Activated CD4-positive, alpha-beta T cell treated with anti-CD3 and anti-CD28 coated beads, Interleukin-2, amount 50 U/mL, for 1 hour (primary cell): ENCODE measurements around the gene ENGASE.
A peak's percentile ranks its signal among the peaks of the same experiment; 100 is the strongest.

ENCODE experiments used
- DNase-seq: peaks from one replicate; pipeline ENCODE4 v3.0.0-alpha.2; 2020

Gene ENGASE

DNA sequence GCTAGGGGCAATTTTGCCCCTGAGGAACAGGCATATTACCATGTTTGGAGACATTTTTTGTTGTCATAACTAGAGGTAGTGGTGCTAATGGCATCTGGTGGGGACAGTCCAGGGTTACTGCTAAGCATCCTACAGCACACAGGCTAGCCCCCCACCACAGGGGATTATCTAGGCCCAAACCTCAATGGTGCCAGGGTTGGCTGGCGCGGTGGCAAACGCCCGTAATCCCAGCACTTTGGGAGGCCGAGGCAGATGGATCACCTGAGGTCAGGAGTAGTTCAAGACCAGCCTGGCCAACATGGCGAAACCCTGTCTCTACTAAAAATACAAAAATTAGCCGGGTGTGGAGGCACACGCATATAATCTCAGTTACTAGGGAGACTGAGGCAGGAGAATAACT lies 35.5 kb upstream of the ENGASE start:
- no peak for DNase-seq

DNA sequence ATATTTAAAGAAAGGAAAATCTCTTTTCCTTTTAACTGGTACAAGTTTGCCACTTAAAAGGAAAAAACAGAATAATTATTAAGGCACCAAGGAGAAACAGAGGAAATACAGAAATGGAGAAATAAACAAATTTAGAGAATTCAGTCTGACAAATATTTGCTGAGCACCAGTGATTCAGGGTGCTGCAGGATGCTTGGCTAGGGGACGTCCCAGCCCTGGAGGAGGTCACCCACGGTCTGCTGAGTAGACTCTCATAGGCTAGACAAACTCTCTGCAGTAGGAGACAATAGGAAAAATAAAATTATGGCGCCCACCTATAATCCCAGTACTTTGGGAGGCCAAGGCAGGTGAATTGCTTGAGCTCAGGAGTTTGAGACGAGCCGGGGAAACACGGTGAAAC lies 34.7 kb upstream of the ENGASE start:
- DNase-seq = no peak

DNA sequence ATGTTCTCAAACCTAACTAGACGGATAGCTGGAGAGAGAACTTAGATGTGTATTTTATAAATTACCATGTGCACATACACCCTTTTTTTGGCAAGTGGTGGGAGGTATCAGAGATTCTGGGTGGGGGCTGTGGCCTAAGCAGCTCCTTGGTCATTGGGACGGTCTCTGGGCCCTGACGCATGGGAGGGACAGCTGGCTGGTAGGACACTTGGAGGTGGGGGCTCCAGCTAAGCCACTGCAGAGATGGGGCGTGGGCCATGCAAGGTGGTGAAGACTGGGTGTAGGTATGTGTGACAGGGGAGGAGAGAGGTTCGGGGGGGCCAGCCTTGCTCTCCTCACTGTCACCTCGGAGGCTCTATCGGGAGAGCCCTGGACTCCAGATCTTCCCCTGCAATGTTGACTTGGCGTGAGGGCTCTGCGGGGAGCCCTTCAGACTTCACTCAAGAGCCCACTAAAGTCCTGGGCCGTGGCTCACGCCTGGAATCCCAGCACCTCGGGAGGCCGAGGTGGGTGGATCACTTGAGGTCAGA lies 33.5 kb upstream of the ENGASE start:
- DNase-seq = no peak

DNA sequence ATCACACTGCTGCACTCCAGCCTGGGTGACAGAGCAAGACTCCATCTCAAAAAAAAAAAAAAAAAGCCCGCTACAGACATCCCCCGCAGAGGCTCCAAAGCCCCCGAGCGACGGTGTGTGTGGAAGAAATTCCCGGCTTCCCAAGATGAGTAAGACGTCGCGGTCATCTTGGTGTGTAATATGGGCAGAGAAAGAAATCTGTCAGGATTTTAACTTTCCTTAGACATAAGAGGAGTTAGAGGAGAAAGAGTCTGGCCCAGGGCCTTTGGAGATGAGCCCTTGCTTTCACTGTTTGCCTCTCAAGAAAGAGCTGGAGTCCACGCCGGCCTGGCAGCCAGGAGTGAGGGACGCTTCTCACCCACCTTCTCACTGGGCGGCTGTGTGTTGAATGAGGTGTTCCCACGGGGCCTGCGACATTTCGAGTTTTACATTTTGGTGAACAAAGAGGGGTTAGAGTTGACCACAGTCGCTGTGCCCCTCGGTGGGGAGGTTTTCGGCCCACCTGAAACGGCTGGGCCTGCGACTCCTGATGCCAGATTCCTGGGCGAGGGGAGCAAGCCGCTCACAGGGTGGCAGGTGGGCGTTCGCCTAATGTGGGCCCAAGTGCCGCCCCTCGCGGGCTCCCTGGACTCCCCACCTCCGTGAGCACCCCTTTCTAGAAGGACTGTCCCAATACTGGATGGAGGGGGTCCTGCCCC lies 32.8 kb upstream of the ENGASE start:
- no peak for DNase-seq

DNA sequence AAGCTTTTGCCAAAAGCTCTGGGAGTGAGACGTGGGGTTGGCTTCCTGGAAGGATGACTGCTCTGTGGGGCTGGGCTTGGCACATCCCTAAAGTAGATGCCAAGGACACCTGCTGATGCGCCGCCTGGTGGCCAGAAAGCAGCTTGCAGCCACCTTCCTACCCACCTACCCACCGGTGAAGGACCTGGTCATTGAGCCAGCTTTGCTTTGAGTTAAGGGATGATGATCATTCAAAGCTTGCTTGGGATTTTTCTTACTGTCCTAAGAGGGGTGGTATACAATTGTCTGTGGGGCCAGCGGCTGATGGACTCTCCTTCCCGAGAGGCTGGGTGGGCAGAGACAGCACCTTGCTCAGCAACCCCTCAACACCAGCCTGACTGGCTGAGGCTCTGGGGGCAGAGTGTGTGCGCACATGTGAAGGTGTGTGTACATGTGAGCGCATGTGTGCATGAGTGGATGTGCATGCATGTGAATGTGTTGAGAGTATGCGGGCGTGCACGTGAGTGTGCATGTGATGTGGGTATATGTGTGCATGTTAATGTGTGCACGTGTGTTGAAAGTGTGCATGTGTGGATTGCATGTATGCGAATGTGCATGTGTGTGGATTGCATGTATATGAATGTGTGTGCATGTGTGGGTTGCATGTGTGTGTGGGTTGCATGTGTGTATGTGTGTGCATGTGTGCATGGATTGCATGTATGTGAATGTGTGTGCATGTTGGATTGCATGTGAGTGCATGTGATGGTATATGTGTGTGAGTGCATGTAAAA lies 32.0 kb upstream of the ENGASE start:
- peak; percentile 70 for DNase-seq

DNA sequence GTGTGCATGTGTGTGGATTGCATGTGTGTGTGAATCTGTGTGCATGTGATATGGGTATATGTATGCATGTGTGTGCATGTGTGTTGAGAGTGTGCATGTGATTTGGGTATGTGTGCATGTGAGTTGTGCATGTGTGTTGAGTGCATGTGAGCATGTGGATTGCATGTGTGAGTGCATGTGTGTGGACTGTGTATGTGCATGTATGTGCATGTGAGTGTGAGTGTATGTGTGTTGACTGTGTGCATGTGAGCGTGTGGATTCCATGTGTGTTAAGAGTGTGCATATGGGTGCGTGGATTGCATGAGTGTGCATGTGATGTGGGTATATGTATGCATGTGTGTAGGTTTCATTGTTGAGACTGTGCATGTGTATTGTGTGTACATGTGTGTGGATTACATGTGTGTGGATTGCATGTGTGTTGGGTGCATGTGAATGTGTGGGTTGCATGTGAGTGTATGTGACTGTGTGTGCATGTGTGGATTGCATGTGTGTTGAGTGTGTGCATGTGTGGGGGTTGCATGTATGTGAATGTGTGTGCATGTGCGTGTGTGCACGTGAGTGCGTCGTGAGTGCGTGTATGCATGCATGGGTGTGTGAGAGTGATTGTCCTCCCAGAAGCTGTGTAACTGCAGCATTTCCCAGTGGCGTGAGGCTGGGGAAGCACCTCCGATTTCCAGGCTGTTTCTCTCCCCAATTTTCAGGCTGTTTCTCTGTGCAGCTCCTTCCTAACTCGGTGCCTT lies 31.3 kb upstream of the ENGASE start:
- DNase-seq = no peak

DNA sequence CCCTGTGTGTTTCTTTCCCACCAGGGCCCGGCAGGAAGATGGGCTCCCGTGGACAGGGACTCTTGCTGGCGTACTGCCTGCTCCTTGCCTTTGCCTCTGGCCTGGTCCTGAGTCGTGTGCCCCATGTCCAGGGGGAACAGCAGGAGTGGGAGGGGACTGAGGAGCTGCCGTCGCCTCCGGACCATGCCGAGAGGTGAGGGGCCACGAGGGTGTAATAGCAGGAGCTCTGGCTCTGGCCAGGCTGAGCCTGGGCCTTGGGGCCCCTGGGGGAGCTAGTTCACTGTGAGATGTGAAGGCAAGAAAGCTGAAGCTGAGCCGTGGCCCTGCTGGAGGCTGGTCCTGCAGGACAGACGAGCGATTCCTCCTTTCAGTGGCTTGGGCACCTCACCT lies 30.7 kb upstream of the ENGASE start:
- no peak for DNase-seq

DNA sequence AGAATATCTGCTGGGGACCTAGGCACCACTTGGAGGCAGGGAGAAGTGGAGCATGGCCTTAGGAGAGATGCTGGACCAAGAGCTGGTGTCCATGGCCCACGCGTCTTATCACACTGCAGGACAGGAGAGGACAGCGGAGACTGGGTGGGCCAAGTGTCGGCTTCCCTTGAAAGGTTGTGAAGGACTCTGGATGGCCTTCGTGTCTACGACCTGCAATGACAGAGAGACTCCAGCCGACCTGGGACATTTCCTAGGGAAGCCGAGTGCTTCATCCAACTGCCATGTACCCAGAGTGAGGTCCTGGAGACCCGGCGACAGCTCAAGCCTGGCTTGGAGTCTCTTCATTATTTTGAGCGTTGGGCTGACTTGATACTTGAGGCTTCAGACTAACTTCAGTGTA lies 30.2 kb upstream of the ENGASE start:
- DNase-seq = no peak

DNA sequence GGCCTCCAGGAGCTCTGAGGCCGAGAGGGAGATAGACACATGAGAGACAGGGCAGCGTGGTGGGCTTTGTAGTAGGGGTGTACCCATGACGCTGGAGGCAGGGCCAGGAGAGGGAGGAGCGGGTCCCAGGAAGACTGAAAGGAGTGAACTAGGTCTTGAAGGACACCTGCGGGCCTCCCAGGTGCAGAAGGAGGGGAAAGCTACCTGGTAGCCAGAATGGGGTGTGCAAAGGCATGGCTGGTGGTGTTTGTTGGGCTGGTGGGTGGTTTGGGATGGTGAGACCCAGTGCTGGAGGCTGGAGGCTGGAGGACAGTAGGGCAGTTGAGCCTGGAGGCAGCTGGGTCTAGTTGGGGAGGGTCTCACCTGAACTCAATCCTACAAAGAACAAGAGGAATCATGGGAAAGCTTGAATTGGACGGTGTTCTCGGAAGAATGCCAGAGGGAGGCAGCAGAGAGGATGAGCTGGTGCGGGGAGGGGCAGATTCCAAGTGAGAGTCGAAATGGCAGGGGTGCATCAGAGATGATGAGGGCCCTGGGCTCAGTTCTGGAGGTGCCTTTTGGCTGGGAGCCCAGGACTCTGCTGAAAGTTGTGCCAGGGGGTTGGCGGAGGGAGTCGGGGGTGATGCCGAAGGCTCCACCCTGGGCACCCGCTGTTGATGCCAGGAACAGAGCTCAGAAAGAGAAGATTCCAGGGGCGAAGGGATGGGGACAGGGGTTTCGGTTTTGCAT lies 29.5 kb upstream of the ENGASE start:
- DNase-seq = no peak

DNA sequence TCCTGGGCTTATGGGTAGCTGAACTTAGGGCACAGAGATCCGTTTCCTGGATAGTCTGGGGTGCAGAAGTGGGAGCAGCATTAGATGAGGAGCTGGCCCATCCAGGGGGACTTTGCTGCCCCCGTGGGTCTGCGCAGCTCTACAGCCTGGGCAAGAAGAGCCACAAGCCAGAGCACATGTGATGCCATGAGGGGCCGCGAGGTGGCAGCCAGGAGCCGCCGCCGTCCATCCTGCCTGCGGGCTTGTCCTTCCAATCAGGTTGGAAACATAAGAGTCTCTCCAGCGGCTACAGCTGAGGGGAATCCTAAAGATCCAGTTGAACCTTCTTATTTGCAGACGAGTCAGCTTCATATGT lies 28.8 kb upstream of the ENGASE start:
- DNase-seq = peak; percentile 62

DNA sequence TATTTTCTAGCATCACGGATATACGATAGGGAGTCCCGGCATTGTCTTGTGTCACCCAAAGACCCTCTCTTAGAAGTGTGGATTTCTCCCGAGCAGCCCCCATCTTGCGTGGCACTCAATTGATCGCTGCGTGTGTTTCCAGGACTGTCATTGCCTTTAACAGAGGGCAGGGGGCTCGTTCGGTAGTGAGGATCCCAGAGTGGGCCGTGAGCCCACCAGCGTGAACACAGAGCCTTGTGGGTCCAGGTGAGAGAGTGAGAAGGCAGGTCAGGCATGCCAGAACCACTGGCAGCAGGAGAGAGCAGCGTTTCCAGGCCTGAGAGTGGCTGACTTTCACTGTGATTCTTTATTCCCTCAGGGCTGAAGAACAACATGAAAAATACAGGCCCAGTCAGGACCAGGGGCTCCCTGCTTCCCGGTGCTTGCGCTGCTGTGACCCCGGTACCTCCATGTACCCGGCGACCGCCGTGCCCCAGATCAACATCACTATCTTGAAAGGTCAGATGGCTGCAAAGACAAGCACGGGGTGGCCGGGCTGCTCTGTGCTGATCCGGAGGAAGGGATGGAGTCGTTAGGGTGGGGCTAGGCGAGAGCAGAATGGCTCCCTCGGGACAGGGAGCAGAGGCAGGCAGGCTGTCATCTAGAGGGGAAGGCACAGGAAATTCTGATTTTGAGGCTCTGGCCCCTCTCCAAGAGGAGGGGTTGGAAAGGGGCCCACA lies 28.3 kb upstream of the ENGASE start:
- no peak for DNase-seq

DNA sequence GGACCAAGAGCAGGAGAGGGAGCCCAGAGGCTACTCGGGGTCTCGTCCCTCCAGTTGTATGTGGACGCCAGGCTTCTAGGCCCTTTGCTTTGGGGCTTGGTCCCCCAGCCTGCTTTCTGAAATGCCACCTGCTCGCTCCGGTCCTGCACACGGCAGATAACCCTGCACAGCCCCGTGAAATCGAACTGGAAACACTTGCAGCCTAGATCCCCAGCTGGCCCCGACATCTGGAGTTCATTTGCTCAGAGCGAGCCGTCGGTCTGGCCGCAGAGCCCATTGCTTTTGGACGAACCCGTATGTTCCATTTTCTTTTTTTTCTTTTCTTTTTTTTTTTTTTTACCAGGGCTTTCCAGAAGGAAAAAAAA lies 27.7 kb upstream of the ENGASE start:
- no peak for DNase-seq

DNA sequence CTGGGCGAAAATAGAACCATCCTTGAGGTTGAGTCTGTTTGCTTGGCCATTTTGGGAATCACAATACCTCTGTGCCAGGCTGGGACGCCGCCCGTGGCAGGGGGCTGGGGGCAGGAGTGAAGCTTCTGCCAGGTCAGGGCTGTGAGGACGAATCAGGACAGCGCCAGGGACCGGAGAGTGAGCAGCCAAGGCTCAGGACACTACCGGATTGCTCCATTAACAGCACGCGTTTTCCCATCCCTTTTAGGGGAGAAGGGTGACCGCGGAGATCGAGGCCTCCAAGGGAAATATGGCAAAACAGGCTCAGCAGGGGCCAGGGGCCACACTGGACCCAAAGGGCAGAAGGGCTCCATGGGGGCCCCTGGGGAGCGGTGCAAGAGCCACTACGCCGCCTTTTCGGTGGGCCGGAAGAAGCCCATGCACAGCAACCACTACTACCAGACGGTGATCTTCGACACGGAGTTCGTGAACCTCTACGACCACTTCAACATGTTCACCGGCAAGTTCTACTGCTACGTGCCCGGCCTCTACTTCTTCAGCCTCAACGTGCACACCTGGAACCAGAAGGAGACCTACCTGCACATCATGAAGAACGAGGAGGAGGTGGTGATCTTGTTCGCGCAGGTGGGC lies 27.2 kb upstream of the ENGASE start:
- no peak for DNase-seq

DNA sequence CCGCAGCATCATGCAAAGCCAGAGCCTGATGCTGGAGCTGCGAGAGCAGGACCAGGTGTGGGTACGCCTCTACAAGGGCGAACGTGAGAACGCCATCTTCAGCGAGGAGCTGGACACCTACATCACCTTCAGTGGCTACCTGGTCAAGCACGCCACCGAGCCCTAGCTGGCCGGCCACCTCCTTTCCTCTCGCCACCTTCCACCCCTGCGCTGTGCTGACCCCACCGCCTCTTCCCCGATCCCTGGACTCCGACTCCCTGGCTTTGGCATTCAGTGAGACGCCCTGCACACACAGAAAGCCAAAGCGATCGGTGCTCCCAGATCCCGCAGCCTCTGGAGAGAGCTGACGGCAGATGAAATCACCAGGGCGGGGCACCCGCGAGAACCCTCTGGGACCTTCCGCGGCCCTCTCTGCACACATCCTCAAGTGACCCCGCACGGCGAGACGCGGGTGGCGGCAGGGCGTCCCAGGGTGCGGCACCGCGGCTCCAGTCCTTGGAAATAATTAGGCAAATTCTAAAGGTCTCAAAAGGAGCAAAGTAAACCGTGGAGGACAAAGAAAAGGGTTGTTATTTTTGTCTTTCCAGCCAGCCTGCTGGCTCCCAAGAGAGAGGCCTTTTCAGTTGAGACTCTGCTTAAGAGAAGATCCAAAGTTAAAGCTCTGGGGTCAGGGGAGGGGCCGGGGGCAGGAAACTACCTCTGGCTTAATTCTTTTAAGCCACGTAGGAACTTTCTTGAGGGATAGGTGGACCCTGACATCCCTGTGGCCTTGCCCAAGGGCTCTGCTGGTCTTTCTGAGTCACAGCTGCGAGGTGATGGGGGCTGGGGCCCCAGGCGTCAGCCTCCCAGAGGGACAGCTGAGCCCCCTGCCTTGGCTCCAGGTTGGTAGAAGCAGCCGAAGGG lies 26.4 kb upstream of the ENGASE start:
- no peak for DNase-seq

DNA sequence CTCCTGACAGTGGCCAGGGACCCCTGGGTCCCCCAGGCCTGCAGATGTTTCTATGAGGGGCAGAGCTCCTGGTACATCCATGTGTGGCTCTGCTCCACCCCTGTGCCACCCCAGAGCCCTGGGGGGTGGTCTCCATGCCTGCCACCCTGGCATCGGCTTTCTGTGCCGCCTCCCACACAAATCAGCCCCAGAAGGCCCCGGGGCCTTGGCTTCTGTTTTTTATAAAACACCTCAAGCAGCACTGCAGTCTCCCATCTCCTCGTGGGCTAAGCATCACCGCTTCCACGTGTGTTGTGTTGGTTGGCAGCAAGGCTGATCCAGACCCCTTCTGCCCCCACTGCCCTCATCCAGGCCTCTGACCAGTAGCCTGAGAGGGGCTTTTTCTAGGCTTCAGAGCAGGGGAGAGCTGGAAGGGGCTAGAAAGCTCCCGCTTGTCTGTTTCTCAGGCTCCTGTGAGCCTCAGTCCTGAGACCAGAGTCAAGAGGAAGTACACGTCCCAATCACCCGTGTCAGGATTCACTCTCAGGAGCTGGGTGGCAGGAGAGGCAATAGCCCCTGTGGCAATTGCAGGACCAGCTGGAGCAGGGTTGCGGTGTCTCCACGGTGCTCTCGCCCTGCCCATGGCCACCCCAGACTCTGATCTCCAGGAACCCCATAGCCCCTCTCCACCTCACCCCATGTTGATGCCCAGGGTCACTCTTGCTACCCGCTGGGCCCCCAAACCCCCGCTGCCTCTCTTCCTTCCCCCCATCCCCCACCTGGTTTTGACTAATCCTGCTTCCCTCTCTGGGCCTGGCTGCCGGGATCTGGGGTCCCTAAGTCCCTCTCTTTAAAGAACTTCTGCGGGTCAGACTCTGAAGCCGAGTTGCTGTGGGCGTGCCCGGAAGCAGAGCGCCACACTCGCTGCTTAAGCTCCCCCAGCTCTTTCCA lies 25.5 kb upstream of the ENGASE start:
- no peak for DNase-seq

DNA sequence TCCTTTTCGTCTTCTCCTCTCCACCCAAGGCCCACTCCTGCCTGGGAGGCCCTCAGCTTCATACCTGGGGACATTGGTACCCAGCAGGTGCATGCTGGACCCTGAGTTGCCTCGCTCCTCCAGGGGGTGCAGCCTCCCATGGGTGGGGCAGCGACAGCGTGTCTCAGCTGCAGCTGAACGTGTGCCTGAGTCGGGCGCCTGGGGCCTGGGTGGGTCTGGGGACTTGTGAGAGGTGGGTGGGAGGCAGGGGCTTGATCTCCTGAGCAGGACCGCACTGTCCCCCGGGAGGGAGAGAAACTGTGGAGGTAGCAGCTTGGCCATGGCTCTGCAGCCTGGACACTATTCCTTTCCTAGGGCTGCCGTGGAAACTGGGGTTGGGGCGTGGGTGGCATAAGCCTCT lies 24.8 kb upstream of the ENGASE start:
- no peak for DNase-seq

DNA sequence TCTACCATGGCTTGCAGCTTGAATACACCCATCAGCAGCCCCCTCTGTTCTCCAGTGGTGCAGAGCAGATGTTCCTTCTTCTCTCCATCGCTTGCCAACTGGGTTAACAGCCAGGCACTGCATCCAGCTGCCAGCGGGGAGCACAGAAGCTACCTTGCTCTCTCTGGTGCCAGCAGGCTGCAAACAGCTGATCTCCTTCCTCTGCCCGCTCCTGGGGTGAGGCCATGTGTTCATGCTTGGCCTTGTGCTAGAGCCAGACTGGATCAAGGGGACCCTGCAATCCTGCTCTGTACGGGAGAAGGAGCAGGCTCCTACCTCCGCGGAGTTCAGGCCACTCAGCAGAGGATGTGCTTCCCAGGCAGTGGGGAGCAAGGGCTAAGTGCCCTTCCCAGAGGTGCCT lies 24.1 kb upstream of the ENGASE start:
- no peak for DNase-seq

DNA sequence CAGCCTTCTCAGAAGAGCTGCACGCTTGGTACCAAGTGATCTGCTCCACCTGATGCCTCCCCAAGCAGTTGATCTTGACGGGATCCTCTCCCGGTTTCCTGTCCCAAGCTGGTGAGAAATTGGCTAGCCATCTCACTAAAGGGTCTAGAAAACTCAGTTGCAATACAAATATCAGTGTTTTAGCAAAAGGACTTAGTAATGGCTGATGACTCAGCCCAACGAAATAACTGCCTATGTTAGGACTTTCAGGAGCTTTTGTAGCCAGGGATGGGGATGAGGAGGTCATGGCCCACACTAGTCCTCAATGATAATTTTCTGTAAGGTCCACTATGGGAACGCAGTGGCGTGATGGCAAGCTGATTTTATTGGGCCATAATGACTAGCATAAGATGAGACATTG lies 23.3 kb upstream of the ENGASE start:
- DNase-seq = no peak

DNA sequence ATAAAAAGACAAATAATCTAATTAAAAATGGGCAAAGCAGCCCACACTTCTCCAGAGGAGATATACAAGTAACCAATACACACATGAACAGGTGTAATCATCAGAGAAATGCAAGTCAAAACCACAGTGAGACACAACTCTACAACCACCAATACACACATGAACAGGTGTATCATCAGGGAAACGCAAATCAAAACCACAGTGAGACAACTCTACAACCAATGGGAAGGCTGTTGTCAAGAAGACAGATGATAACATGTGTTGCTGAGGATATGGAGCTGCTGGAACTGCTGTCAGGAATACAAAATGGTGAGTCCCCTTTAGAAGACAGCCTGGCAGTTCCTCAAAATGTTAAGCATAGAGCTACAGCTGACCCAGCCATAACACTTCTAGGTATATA lies 22.5 kb upstream of the ENGASE start:
- no peak for DNase-seq
